Endothelial cell of umbilical vein (primary cell): ENCODE measurements around the gene TENM4. TPM values are rescaled to one million over a fixed set of nuclear protein-coding genes. Genes with fewer than 3 reads are reported as not detected.

Source experiments
- BruUV-seq: library from RNA; stranded (reverse); fragments of 400-500 nt; replicated peaks from 2 replicates; lab custom pipeline; 2021; lab: Mats Ljungman, UMichigan
- CTCF ChIA-PET: fragments of 300-600, 350-600 bp; sonication (Branson Sonifier 250); formaldehyde crosslinking; loops from one replicate; lab custom pipeline; 2021; ENCODE audit warnings: antibody characterized with exemption, inconsistent platforms; lab: Charles Lee
- POLR2A ChIA-PET: fragments of 300-600, 350-600 bp; sonication (Branson Sonifier 250); formaldehyde crosslinking; loops from one replicate; lab custom pipeline; 2021; ENCODE audit warnings: antibody characterized with exemption, inconsistent platforms; lab: Charles Lee
- DNase-seq: peaks from one replicate; pipeline ENCODE4 v3.0.0-alpha.2; 2011; ENCODE audit warnings: low read depth, low spot score
- FAIRE-seq: peaks from 2 replicates; lab custom pipeline; 2011; peaks lifted over from hg19 to GRCh38; lab: Jason Lieb, UNC
- H2AFZ ChIP-seq: 2 replicates; pipeline ENCODE4 v1.6.0; 2012; ENCODE audit warnings: low read depth, low read length, control low read depth, inconsistent platforms
- H3K27ac ChIP-seq: 2 replicates; pipeline ENCODE4 v1.5.1; 2011; ENCODE audit warnings: low read depth, mild to moderate bottlenecking, control low read depth, low read length, moderate library complexity; ENCODE audit not compliant: insufficient read depth
- H3K27me3 ChIP-seq, 2 experiments: 2 replicates each; pipeline versions ENCODE4 v1.6.0 to v1.6.1; 2011; ENCODE audit warnings: low read length in 2 of 2, mixed read lengths in 1 of 2; ENCODE audit not compliant: control insufficient read depth in 2 of 2, insufficient read depth in 2 of 2
- H3K36me3 ChIP-seq, 2 experiments: 2 replicates in 1 of 2; 3 replicates in 1 of 2; pipeline ENCODE4 v1.5.1; 2011; ENCODE audit warnings: low read length in 2 of 2, mild to moderate bottlenecking in 1 of 2, moderate library complexity in 1 of 2; ENCODE audit not compliant: control insufficient read depth in 2 of 2, insufficient read depth in 2 of 2; ENCODE audit errors: extremely low read depth in 1 of 2
- H3K4me1 ChIP-seq: 3 replicates; pipeline ENCODE4 v1.5.1; 2011; ENCODE audit warnings: mild to moderate bottlenecking, low read length; ENCODE audit not compliant: control insufficient read depth, insufficient read depth; ENCODE audit errors: extremely low read depth
- H3K4me2 ChIP-seq: 2 replicates; pipeline ENCODE4 v1.6.1; 2011; ENCODE audit warnings: low read length, control low read depth, mixed read lengths; ENCODE audit not compliant: insufficient read depth
- H3K4me3 ChIP-seq, 3 experiments: fragments of 200-600 bp in 1 of 3; sonication (generic), shearing (Covaris generic) in 1 of 3; replicated peaks in 1 of 3; 2 replicates each; pipeline ENCODE4 v1.5.1; 2011 to 2016; ENCODE audit warnings: control low read depth in 3 of 3, low read length in 3 of 3, mild to moderate bottlenecking in 2 of 3, inconsistent platforms in 1 of 3, low read depth in 1 of 3, moderate library complexity in 1 of 3; ENCODE audit not compliant: insufficient read depth in 1 of 3
- H3K79me2 ChIP-seq: 2 replicates; pipeline ENCODE4 v1.6.0; 2012; ENCODE audit warnings: low read length, inconsistent platforms; ENCODE audit not compliant: control insufficient read depth, insufficient read depth
- H3K9ac ChIP-seq: replicated peaks from 2 replicates; pipeline ENCODE3; 2011; ENCODE audit warnings: low read length, control low read depth; ENCODE audit not compliant: insufficient read depth; ENCODE audit errors: extremely low read depth
- H3K9me1 ChIP-seq: replicated peaks from 3 replicates; pipeline ENCODE4 v1.6.0; 2011; ENCODE audit warnings: mild to moderate bottlenecking, low read length; ENCODE audit not compliant: control insufficient read depth, insufficient read depth; ENCODE audit errors: extremely low read depth
- H3K9me3 ChIP-seq: replicated peaks from 2 replicates; pipeline ENCODE4 v1.5.1; 2012; ENCODE audit warnings: low read length, inconsistent platforms; ENCODE audit not compliant: control insufficient read depth, insufficient read depth
- H4K20me1 ChIP-seq: replicated peaks from 2 replicates; pipeline ENCODE3; 2011; ENCODE audit warnings: mild to moderate bottlenecking, low read length; ENCODE audit not compliant: control insufficient read depth, insufficient read depth; ENCODE audit errors: extremely low read depth
- EZH2 ChIP-seq: IDR thresholded peaks from 2 replicates; pipeline ENCODE4 v1.6.1; 2012; ENCODE audit warnings: borderline replicate concordance, low read depth, mild to moderate bottlenecking, moderate library complexity, low read length, inconsistent platforms; ENCODE audit not compliant: severe bottlenecking
- FOS ChIP-seq: IDR thresholded peaks from 2 replicates; pipeline ENCODE4 v1.6.1; 2011; ENCODE audit warnings: mild to moderate bottlenecking, low read length, moderate library complexity, borderline replicate concordance; ENCODE audit not compliant: insufficient read depth
- GATA2 ChIP-seq: IDR thresholded peaks from 2 replicates; pipeline ENCODE4 v1.7.0; 2011; ENCODE audit warnings: low read depth, mild to moderate bottlenecking, moderate library complexity, mixed read lengths, low read length; ENCODE audit not compliant: insufficient read length, insufficient read depth
- JUN ChIP-seq: IDR thresholded peaks from 2 replicates; pipeline ENCODE4 v1.6.1; 2011; ENCODE audit warnings: borderline replicate concordance, low read depth; ENCODE audit not compliant: insufficient read length, insufficient read depth
- POLR2A ChIP-seq: IDR thresholded peaks from 2 replicates; pipeline ENCODE4 v1.6.1; 2012; ENCODE audit warnings: low read depth, mild to moderate bottlenecking, control low read depth, low read length
- POLR2AphosphoS5 ChIP-seq: IDR thresholded peaks from 2 replicates; pipeline ENCODE4 v1.6.1; 2012; ENCODE audit warnings: low read depth, mild to moderate bottlenecking, control low read depth, low read length, moderate library complexity; ENCODE audit not compliant: insufficient read depth
- dilution Hi-C: fragments of 300-500 bp; cut with MboI; formaldehyde crosslinking; loops from one replicate; pipeline ENCODE4 v1.15.0; 2019; ENCODE audit warnings: low sequenced_read_pairs; ENCODE audit not compliant: extremely low pct_ligation_motif_present
- intact Hi-C: fragments of 100-400 bp; cut with micrococcal nuclease; formaldehyde crosslinking; loops from one replicate; pipeline ENCODE4 v1.10.0; 2022
- polyA plus RNA-seq, 4 experiments: library from polyadenylated mRNA; depleted of rRNA in 3 of 4; stranded (reverse) in 3 of 4; unstranded in 1 of 4; fragments of >200 nt; gene quantifications; 2 replicates each; pipeline versions ENCODE4 v1.2.1 to v1.2.3, GENCODE V29; 2011 to 2012; ENCODE audit warnings: missing spikeins in 1 of 4
- total RNA-seq: library from RNA; stranded (reverse); gene quantifications from 2 replicates; pipeline ENCODE4 v1.2.3, GENCODE V29; 2021
- TF ChIP-seq, protein P1 (sequence below), 2 donors: IDR thresholded peaks; 1 replicate in 1 of 2; 2 replicates in 1 of 2; pipeline ENCODE4 v1.5.1; 2011; ENCODE audit warnings: low read length in 2 of 2, mild to moderate bottlenecking in 2 of 2, moderate library complexity in 2 of 2, control low read depth in 1 of 2, inconsistent platforms in 1 of 2, low read depth in 1 of 2; ENCODE audit not compliant: insufficient read depth in 1 of 2; ENCODE audit errors: extremely low read depth in 1 of 2
- TF ChIP-seq, protein P2 (sequence below): IDR thresholded peaks from 2 replicates; pipeline ENCODE4 v1.6.1; 2011; ENCODE audit not compliant: insufficient read depth, insufficient read length

Gene TENM4
- total and polyA plus RNA-seq, 2 donors (not counting 3 experiments of a cell fraction or from before 2014, with no cell fraction given), result 0.06 to 0.27 TPM

DNA sequence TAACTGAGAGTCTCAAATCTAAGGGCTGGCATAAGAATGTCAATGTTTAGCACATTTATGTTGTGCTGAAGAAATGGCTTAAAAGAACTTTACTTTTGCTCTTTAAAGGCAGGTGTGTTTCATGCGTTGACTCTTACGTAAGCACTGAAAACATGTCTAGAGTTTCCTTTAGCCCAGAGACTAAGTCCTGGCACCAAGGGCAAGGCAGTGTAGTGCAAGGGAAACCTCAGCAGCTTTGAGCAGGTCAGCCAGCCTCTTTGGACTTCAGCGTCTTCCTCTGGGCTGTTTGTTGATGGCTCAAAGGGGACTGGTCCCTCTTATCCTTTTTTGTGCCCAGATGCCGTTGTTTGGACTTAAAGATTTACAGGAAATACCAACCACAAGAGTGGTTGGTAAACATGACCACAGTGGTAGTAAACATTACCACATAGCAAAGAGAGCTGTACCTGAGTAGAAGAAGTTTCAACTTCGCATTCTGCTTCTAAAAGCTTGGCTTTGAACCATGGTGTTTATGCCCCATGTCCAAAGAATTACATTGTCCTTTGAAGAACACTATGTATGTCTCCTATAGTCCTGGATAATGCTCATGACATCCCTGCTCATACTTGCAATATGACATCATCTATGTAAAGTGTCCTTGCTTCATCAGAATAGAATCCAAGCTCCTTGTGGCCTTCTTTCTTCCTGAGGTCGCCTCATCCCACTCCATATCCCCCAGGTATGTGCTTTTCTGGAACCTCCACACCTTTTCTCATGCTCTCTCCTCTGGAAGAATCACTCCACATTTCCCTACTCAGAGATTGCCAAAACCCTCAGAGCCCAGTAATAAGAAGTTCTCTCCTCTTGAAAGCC is 23.5 kb downstream of the TENM4 start:
- no TSS peak for BruUV-seq
- dilution Hi-C loops (no loop called here), intact Hi-C loops (no loop called here)
- no peaks in the 10 kb centered on the region for H4K20me1 ChIP-seq
- no peaks in the 10 kb centered on the region for H3K9me1 ChIP-seq
- H3K4me3 ChIP-seq, result no peak overlapping the region
- H3K9ac ChIP-seq, result no peak overlapping the region
- no peaks in the 10 kb centered on the region for H3K4me1 ChIP-seq
- H2AFZ ChIP-seq, result no peak overlapping the region
- POLR2A ChIA-PET, result no interaction called here
- no peaks in the 10 kb centered on the region for H3K9me3 ChIP-seq
- no peaks in the 10 kb centered on the region for H3K79me2 ChIP-seq
- H3K27ac ChIP-seq, result no peak overlapping the region
- H3K36me3 ChIP-seq, result no peaks in the 10 kb centered on the region
- no peaks in the 10 kb centered on the region for H3K27me3 ChIP-seq
- no peak for FAIRE-seq
- DNase-seq, result no peak
- CTCF ChIA-PET, result no interaction called here
- TF ChIP-seq POLR2AphosphoS5, result no peak
- TF ChIP-seq POLR2A, result no peak
- TF ChIP-seq, protein P1, sequence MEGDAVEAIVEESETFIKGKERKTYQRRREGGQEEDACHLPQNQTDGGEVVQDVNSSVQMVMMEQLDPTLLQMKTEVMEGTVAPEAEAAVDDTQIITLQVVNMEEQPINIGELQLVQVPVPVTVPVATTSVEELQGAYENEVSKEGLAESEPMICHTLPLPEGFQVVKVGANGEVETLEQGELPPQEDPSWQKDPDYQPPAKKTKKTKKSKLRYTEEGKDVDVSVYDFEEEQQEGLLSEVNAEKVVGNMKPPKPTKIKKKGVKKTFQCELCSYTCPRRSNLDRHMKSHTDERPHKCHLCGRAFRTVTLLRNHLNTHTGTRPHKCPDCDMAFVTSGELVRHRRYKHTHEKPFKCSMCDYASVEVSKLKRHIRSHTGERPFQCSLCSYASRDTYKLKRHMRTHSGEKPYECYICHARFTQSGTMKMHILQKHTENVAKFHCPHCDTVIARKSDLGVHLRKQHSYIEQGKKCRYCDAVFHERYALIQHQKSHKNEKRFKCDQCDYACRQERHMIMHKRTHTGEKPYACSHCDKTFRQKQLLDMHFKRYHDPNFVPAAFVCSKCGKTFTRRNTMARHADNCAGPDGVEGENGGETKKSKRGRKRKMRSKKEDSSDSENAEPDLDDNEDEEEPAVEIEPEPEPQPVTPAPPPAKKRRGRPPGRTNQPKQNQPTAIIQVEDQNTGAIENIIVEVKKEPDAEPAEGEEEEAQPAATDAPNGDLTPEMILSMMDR (IDR thresholded peaks at IDR 0.05; ENCODE audit: extremely low read depth in 1 of 2, insufficient read depth in 1 of 2, low read depth in 1 of 2, low read length in 2 of 2), result no peak
- no peak for TF ChIP-seq JUN
- TF ChIP-seq GATA2, result no peak
- TF ChIP-seq, protein P2, sequence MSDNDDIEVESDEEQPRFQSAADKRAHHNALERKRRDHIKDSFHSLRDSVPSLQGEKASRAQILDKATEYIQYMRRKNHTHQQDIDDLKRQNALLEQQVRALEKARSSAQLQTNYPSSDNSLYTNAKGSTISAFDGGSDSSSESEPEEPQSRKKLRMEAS, result no peak
- no peak for TF ChIP-seq EZH2
- no peak for TF ChIP-seq FOS
- no peak overlapping the region for H3K4me2 ChIP-seq
